ENCODE measurements around the gene ELL2. TPM values are rescaled to one million over a fixed set of nuclear protein-coding genes. Genes with fewer than 3 reads are reported as not detected.

Gene ELL2
- total RNA-seq, 6 experiments from 2014 or later, result 74.3 to 96.4 (median 84.5) TPM

GRCh38 chr5:95840956-95841705, 120.5 kb downstream of the ELL2 start:
- TF ChIP-seq POLR2A (IDR thresholded peaks at IDR 0.05) (no peak), CTCF (IDR thresholded peaks at IDR 0.05) (no peak)
- Histone ChIP-seq H3K27ac (peak overlapping the region in 1 of 3 donors; percentile 97), H3K9me3 (no peaks in the 10 kb centered on the region), H3K4me1 (peaks cover 0 to 43% (median 11%) of the 10 kb centered on the region in 4 donors), H3K36me3 (no peaks in the 10 kb centered on the region), H3K4me3 (no peak overlapping the region), H3K27me3 (no peaks in the 10 kb centered on the region)
- DNase-seq (no peak), ATAC-seq (no peak)
- intact Hi-C loops (cut with DNase I), result loop anchor here (5.0 to 10.0 kb wide), 3 partner anchors 56 to 194 kb away; partner anchors contain the start of gene RFESD (in 1 of the 2)
- 78% methylated on average over 1 of the region's 1 CpG for WGBS (ENCODE audit: insufficient coverage, low coverage, low lambda C conversion rate, missing lambda C conversion rate)

- H3K4me1 ChIP-seq, result peaks cover 0 to 39% (median 11%) of the 10 kb centered on the region in 4 donors
- no peak overlapping the region for H3K4me3 ChIP-seq
- H3K36me3 ChIP-seq, result no peaks in the 10 kb centered on the region
- TF ChIP-seq POLR2A (IDR thresholded peaks at IDR 0.05) (no peak), CTCF (IDR thresholded peaks at IDR 0.05) (no peak)
- H3K27ac ChIP-seq, result no peak overlapping the region
- no peak for DNase-seq
- 58% methylated on average over 2 of the region's 2 CpGs for WGBS (ENCODE audit: insufficient coverage, low coverage, low lambda C conversion rate, missing lambda C conversion rate)
- intact Hi-C loops (cut with DNase I), result loop anchor here (5.0 to 10.0 kb wide), 3 partner anchors 55 to 192 kb away; partner anchors contain the start of gene RFESD (in 1 of the 2)
- no peaks in the 10 kb centered on the region for H3K27me3 ChIP-seq
- no peaks in the 10 kb centered on the region for H3K9me3 ChIP-seq
- no peak for ATAC-seq
Observed at GRCh38 chr5:95839658-95840057, 122.0 kb downstream of the ELL2 start.

- intact Hi-C loops (cut with DNase I), result no loop called here
- TF ChIP-seq CTCF (IDR thresholded peaks at IDR 0.05) (no peak), POLR2A (IDR thresholded peaks at IDR 0.05) (no peak)
- WGBS (ENCODE audit: insufficient coverage, low coverage, low lambda C conversion rate, missing lambda C conversion rate), result no CpG with 5 or more reads among the region's 1 CpG
- Histone ChIP-seq H3K9me3 (no peaks in the 10 kb centered on the region), H3K36me3 (no peaks in the 10 kb centered on the region), H3K27me3 (no peaks in the 10 kb centered on the region), H3K27ac (no peak overlapping the region), H3K4me1 (peaks cover 0 to 38% (median 11%) of the 10 kb centered on the region in 4 donors), H3K4me3 (no peak overlapping the region)
- ATAC-seq, result no peak
- DNase-seq, result no peak
Observed at GRCh38 chr5:95838556-95838955, 123.1 kb downstream of the ELL2 start.

- H3K4me3 ChIP-seq, result no peak overlapping the region
- TF ChIP-seq CTCF (IDR thresholded peaks at IDR 0.05), result no peak
- no peak for TF ChIP-seq POLR2A (IDR thresholded peaks at IDR 0.05)
- intact Hi-C loops (cut with DNase I), result no loop called here
- H3K9me3 ChIP-seq, result no peaks in the 10 kb centered on the region
- no peaks in the 10 kb centered on the region for H3K36me3 ChIP-seq
- H3K27me3 ChIP-seq, result no peaks in the 10 kb centered on the region
- DNase-seq (no peak), ATAC-seq (no peak)
- peaks cover 0 to 38% (median 10%) of the 10 kb centered on the region in 4 donors for H3K4me1 ChIP-seq
- H3K27ac ChIP-seq, result no peak overlapping the region
- WGBS (ENCODE audit: insufficient coverage, low coverage, low lambda C conversion rate, missing lambda C conversion rate), result 100% methylated on average over 3 of the region's 8 CpGs
Observed at GRCh38 chr5:95838001-95838520, 123.6 kb downstream of the ELL2 start.
